HL-60 (cell line): ENCODE results near the gene DOHH.

Experiments
- DNase-seq, 2 experiments: peaks; one replicate each; pipeline ENCODE4 v3.0.0-alpha.2; 2010 to 2020; ENCODE audit warnings: low read depth in 1 of 2, low spot score in 1 of 2
- H3K27ac ChIP-seq: fragments of 250-450 bp; sonication (Bioruptor Pico); replicated peaks from 2 replicates; pipeline ENCODE4 v1.5.1; 2020; ENCODE audit warnings: mild to moderate bottlenecking, moderate library complexity
- H3K27me3 ChIP-seq: fragments of 250-450 bp; sonication (Bioruptor Pico); 2 replicates; pipeline ENCODE4 v1.5.1; 2021; ENCODE audit warnings: mild to moderate bottlenecking, moderate library complexity; ENCODE audit not compliant: insufficient read depth, poor library complexity, severe bottlenecking
- H3K4me3 ChIP-seq: replicated peaks from 2 replicates; pipeline ENCODE4 v1.5.1; 2011; ENCODE audit warnings: mild to moderate bottlenecking, control low read depth, low read length; ENCODE audit not compliant: insufficient read depth
- CTCF ChIP-seq: IDR thresholded peaks from one replicate; pipeline ENCODE4 v1.5.1; 2011; ENCODE audit warnings: low read length, control low read depth, inconsistent platforms; ENCODE audit not compliant: insufficient read depth
- GABPA ChIP-seq: IDR thresholded peaks from 2 replicates; pipeline ENCODE4 v1.6.1; 2012; ENCODE audit warnings: low read depth
- POLR2AphosphoS5 ChIP-seq: IDR thresholded peaks from 2 replicates; pipeline ENCODE4 v1.6.1; 2012; ENCODE audit warnings: low read depth
- REST ChIP-seq: IDR thresholded peaks from 2 replicates; pipeline ENCODE4 v1.6.1; 2012; ENCODE audit warnings: low read depth; ENCODE audit not compliant: insufficient replicate concordance
- SPI1 ChIP-seq: IDR thresholded peaks from 2 replicates; pipeline ENCODE4 v1.6.1; 2012; ENCODE audit warnings: low read depth, mild to moderate bottlenecking, borderline replicate concordance

Gene DOHH

GRCh38 chr19:3537438-3538240 is 37.2 kb upstream of the DOHH start:
- Histone ChIP-seq H3K27me3 (no peaks in the 10 kb centered on the region), H3K4me3 (no peak overlapping the region), H3K27ac (peak overlapping the region; percentile 65)
- DNase-seq: peak in 1 of 2 experiments; percentile 88
- TF ChIP-seq REST: no peak
- peak; percentile 83 for TF ChIP-seq POLR2AphosphoS5
- TF ChIP-seq SPI1: peak; percentile 85; the same call in 1 of the 2 replicates
- TF ChIP-seq CTCF: no peak
- no peak for TF ChIP-seq GABPA

GRCh38 chr19:3537101-3537437 is 36.6 kb upstream of the DOHH start:
- Histone ChIP-seq H3K4me3 (no peak overlapping the region), H3K27me3 (no peaks in the 10 kb centered on the region), H3K27ac (peak overlapping the region; percentile 65)
- TF ChIP-seq SPI1: no peak
- TF ChIP-seq CTCF: no peak
- no peak for TF ChIP-seq POLR2AphosphoS5
- TF ChIP-seq GABPA: no peak
- no peak for TF ChIP-seq REST
- no peak for DNase-seq

- no peak for DNase-seq
- Histone ChIP-seq H3K4me3 (no peak overlapping the region), H3K27ac (peak overlapping the region; percentile 65), H3K27me3 (no peaks in the 10 kb centered on the region)
- no peak for TF ChIP-seq SPI1
Measured at GRCh38 chr19:3536429-3537100, 36.1 kb upstream of the DOHH start.

- Histone ChIP-seq H3K4me3 (no peak overlapping the region), H3K27me3 (no peaks in the 10 kb centered on the region), H3K27ac (no peak overlapping the region)
- no peak for TF ChIP-seq POLR2AphosphoS5
- no peak for TF ChIP-seq SPI1
- DNase-seq: no peak
Measured at GRCh38 chr19:3535981-3536380, 35.5 kb upstream of the DOHH start.

- TF ChIP-seq CTCF (no peak), REST (no peak), SPI1 (no peak), POLR2AphosphoS5 (no peak), GABPA (no peak)
- H3K4me3 ChIP-seq: no peak overlapping the region
- H3K27ac ChIP-seq: no peak overlapping the region
- no peaks in the 10 kb centered on the region for H3K27me3 ChIP-seq
- no peak for DNase-seq
Measured at GRCh38 chr19:3535563-3535965, 35.1 kb upstream of the DOHH start.
